ENCODE data around the gene SSC5D. TPM values are rescaled to one million over a fixed set of nuclear protein-coding genes. Genes with fewer than 3 reads are reported as not detected.

The SSC5D gene
- polyA plus RNA-seq, 1 of the 3 experiments (the other 2 are of a cell fraction), result 4.9 TPM

GRCh38 chr19:55483706-55484592 is 4.3 kb upstream of the SSC5D start:
- H3K9ac ChIP-seq, result peak overlapping the region; percentile 86
- peaks cover 30 to 38% of the 10 kb centered on the region in 2 experiments; a peak in 3 of 4 replicates for H3K4me1 ChIP-seq (ENCODE audit: control insufficient read depth in 1 of 2, insufficient read depth in 2 of 2, low read depth in 1 of 2, low read length in 1 of 2)
- H3K27me3 ChIP-seq (ENCODE audit: insufficient read depth), result no peaks in the 10 kb centered on the region
- no peaks in the 10 kb centered on the region for H4K20me1 ChIP-seq (ENCODE audit: insufficient read depth)
- H3K79me2 ChIP-seq (ENCODE audit: insufficient read depth), result peaks cover 27% of the 10 kb centered on the region
- H3K4me2 ChIP-seq, result peak overlapping the region; percentile 91
- DNase-seq, result no peak
- H3K4me3 ChIP-seq (ENCODE audit: low read depth in 2 of 2, low read length in 1 of 2), result peak overlapping the region; percentile 69 to 80
- ChIA-PET CTCF (interaction anchor here (1.1 to 15.1 kb wide), 5 partner anchors 13 to 149 kb away, joined by 3 to 162 read pairs (median 6); no protein-coding TSS in a partner anchor), POLR2A (interaction anchor here (1.2 to 2.3 kb wide), 2 partner anchors 8 to 20 kb away, joined by 8 to 15 read pairs; partner anchors contain the start of gene ZNF628)
- 90% methylated on average over 18 of the region's 46 CpGs for WGBS (ENCODE audit: low lambda C conversion rate)
- H3F3A ChIP-seq (replicated peaks; ENCODE audit: insufficient read depth), result peaks cover 29% of the 10 kb centered on the region
- no peak overlapping the region for H2AFZ ChIP-seq (ENCODE audit: low read depth)
- TF ChIP-seq RFX5 (IDR thresholded peaks at IDR 0.05; ENCODE audit: low read length), result no peak
- no peak for TF ChIP-seq FOSL2 (IDR thresholded peaks at IDR 0.05; ENCODE audit: borderline replicate concordance, low read depth)
- TF ChIP-seq TAF1 (IDR thresholded peaks at IDR 0.05; ENCODE audit: borderline replicate concordance, low read depth, low read length), result no peak
- no peak for TF ChIP-seq FOXJ3 (CRISPR knock-in tag; IDR thresholded peaks at IDR 0.05)
- no peak for TF ChIP-seq YY1 (IDR thresholded peaks at IDR 0.05; ENCODE audit: low read depth)
- H3K9me3 ChIP-seq, result no peaks in the 10 kb centered on the region
- H3K36me3 ChIP-seq (replicated peaks in 1 of 2; ENCODE audit: control insufficient read depth in 1 of 2, insufficient read depth in 2 of 2, low read length in 1 of 2), result peaks cover 0 to 7% of the 10 kb centered on the region in 2 experiments
- H3K9me2 ChIP-seq, result no peaks in the 10 kb centered on the region
- H3K27ac ChIP-seq (ENCODE audit: low read depth in 2 of 2, low read length in 1 of 2), result peak overlapping the region; percentile 95 to 97

- H3K9me2 ChIP-seq, result no peaks in the 10 kb centered on the region
- DNase-seq, result peak; percentile 97
- CTCF ChIA-PET, result interaction anchor here (1.2 to 15.1 kb wide), 7 partner anchors 8 to 343 kb away, joined by 3 to 162 read pairs (median 7); partner anchors contain the start of gene ZNF628
- no peaks in the 10 kb centered on the region for H3K9me3 ChIP-seq
- peaks cover 29% of the 10 kb centered on the region for H3F3A ChIP-seq (replicated peaks; ENCODE audit: insufficient read depth)
- no peaks in the 10 kb centered on the region for H3K27me3 ChIP-seq (ENCODE audit: insufficient read depth)
- POLR2A ChIA-PET, result interaction anchor here (0.7 to 2.3 kb wide), 5 partner anchors 9 to 116 kb away, joined by 3 to 15 read pairs (median 5); partner anchors contain the start of genes UBE2S and ZNF628
- peak within 1 kb of the TSS; percentile 91 for H3K4me2 ChIP-seq
- H3K27ac ChIP-seq (ENCODE audit: low read depth in 2 of 2, low read length in 1 of 2), result peak within 1 kb of the TSS; percentile 95 to 97
- H3K9ac ChIP-seq, result peak within 1 kb of the TSS; percentile 86
- H3K4me1 ChIP-seq (ENCODE audit: control insufficient read depth in 1 of 2, insufficient read depth in 2 of 2, low read depth in 1 of 2, low read length in 1 of 2), result peaks cover 30 to 44% of the 10 kb centered on the region in 2 experiments; a peak in 3 of 4 replicates
- no peaks in the 10 kb centered on the region for H4K20me1 ChIP-seq (ENCODE audit: insufficient read depth)
- H3K4me3 ChIP-seq (ENCODE audit: low read depth in 2 of 2, low read length in 1 of 2), result peak within 1 kb of the TSS; percentile 69 to 80
- peaks cover 20% of the 10 kb centered on the region for H3K79me2 ChIP-seq (ENCODE audit: insufficient read depth)
- no peak within 1 kb of the TSS for H2AFZ ChIP-seq (ENCODE audit: low read depth)
- peaks cover 0 to 7% of the 10 kb centered on the region in 2 experiments for H3K36me3 ChIP-seq (replicated peaks in 1 of 2; ENCODE audit: control insufficient read depth in 1 of 2, insufficient read depth in 2 of 2, low read length in 1 of 2)
- WGBS (ENCODE audit: low lambda C conversion rate), result 7% methylated on average over 32 of the region's 78 CpGs
- TF ChIP-seq FOXJ3 (CRISPR knock-in tag; IDR thresholded peaks at IDR 0.05) (no peak), GATA2 (CRISPR knock-in tag; IDR thresholded peaks at IDR 0.05) (no peak), FOSL2 (IDR thresholded peaks at IDR 0.05; ENCODE audit: borderline replicate concordance, low read depth) (no peak), RFX5 (IDR thresholded peaks at IDR 0.05; ENCODE audit: low read length) (no peak), TCF12 (IDR thresholded peaks at IDR 0.05) (no peak), FOXM1 (IDR thresholded peaks at IDR 0.05; ENCODE audit: low read depth) (no peak), JUND (IDR thresholded peaks at IDR 0.05) (no peak), TAF1 (IDR thresholded peaks at IDR 0.05; ENCODE audit: borderline replicate concordance, low read depth, low read length) (peak; percentile 46; the same call in 1 of the 2 replicates), IRF3 (IDR thresholded peaks at IDR 0.05; ENCODE audit: low read depth, low read length) (no peak), PBX3 (IDR thresholded peaks at IDR 0.05) (peak; percentile 40), RXRA (IDR thresholded peaks at IDR 0.05; ENCODE audit: borderline replicate concordance, low read depth) (no peak)
- TF ChIP-seq, protein P1, sequence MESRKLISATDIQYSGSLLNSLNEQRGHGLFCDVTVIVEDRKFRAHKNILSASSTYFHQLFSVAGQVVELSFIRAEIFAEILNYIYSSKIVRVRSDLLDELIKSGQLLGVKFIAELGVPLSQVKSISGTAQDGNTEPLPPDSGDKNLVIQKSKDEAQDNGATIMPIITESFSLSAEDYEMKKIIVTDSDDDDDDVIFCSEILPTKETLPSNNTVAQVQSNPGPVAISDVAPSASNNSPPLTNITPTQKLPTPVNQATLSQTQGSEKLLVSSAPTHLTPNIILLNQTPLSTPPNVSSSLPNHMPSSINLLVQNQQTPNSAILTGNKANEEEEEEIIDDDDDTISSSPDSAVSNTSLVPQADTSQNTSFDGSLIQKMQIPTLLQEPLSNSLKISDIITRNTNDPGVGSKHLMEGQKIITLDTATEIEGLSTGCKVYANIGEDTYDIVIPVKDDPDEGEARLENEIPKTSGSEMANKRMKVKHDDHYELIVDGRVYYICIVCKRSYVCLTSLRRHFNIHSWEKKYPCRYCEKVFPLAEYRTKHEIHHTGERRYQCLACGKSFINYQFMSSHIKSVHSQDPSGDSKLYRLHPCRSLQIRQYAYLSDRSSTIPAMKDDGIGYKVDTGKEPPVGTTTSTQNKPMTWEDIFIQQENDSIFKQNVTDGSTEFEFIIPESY (IDR thresholded peaks at IDR 0.05; ENCODE audit: borderline replicate concordance, low read depth), result no peak
- TF ChIP-seq, protein P2, sequence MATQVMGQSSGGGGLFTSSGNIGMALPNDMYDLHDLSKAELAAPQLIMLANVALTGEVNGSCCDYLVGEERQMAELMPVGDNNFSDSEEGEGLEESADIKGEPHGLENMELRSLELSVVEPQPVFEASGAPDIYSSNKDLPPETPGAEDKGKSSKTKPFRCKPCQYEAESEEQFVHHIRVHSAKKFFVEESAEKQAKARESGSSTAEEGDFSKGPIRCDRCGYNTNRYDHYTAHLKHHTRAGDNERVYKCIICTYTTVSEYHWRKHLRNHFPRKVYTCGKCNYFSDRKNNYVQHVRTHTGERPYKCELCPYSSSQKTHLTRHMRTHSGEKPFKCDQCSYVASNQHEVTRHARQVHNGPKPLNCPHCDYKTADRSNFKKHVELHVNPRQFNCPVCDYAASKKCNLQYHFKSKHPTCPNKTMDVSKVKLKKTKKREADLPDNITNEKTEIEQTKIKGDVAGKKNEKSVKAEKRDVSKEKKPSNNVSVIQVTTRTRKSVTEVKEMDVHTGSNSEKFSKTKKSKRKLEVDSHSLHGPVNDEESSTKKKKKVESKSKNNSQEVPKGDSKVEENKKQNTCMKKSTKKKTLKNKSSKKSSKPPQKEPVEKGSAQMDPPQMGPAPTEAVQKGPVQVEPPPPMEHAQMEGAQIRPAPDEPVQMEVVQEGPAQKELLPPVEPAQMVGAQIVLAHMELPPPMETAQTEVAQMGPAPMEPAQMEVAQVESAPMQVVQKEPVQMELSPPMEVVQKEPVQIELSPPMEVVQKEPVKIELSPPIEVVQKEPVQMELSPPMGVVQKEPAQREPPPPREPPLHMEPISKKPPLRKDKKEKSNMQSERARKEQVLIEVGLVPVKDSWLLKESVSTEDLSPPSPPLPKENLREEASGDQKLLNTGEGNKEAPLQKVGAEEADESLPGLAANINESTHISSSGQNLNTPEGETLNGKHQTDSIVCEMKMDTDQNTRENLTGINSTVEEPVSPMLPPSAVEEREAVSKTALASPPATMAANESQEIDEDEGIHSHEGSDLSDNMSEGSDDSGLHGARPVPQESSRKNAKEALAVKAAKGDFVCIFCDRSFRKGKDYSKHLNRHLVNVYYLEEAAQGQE (IDR thresholded peaks at IDR 0.05; ENCODE audit: low read depth, low read length), result no peak
Observed at GRCh38 chr19:55484593-55485438, 3.4 kb upstream of the SSC5D start, which contains the start of gene NAT14. Gene NAT14, plus strand, starts transcription at chr19:55485188. Its CDS starts 521 bp downstream, at chr19:55485709.
